ENCODE data around the gene TBXA2R.

DNA sequence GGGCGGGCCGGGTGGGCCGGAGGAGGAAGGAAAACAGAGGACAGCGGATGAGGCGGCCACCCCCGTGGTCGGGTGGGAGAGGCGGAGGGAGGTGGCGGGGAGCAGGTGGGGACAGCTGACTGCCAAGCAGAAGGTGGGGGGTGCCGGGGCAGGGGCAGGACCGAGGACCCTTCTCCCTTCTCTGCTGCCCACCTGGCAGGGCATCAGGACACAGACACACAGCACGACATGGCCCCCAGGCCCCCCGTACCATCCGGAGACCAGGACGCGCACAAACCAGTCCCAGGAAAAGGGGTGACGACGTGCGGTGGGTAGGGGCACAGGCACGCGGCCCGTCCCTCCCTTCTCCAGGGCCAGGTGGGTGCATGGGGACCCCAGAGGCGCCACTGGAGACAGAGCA, 30.9 kb upstream of the TBXA2R start:
- TF ChIP-seq, protein P1, sequence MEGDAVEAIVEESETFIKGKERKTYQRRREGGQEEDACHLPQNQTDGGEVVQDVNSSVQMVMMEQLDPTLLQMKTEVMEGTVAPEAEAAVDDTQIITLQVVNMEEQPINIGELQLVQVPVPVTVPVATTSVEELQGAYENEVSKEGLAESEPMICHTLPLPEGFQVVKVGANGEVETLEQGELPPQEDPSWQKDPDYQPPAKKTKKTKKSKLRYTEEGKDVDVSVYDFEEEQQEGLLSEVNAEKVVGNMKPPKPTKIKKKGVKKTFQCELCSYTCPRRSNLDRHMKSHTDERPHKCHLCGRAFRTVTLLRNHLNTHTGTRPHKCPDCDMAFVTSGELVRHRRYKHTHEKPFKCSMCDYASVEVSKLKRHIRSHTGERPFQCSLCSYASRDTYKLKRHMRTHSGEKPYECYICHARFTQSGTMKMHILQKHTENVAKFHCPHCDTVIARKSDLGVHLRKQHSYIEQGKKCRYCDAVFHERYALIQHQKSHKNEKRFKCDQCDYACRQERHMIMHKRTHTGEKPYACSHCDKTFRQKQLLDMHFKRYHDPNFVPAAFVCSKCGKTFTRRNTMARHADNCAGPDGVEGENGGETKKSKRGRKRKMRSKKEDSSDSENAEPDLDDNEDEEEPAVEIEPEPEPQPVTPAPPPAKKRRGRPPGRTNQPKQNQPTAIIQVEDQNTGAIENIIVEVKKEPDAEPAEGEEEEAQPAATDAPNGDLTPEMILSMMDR (conservative IDR thresholded peaks at IDR 0.05), result no peak
- TF ChIP-seq EZH2 (IDR thresholded peaks at IDR 0.05; ENCODE audit: low read depth), result no peak

All from PC-9 (cell line).